Fibroblast of skin of abdomen (primary cell): ENCODE results near the gene LPIN1.
"Not testable (repeated sequence)": the region's sequence is repeated elsewhere in the genome, so short reads cannot be mapped to it uniquely, and the experiment has no call there.

Source experiments
- DNase-seq: peaks from one replicate; pipeline ENCODE4 v3.0.0-alpha.2; 2013

The LPIN1 gene

GRCh38 chr2:11811036-11811654 lies 64.7 kb downstream of the LPIN1 start:
- no peak for DNase-seq

DNA sequence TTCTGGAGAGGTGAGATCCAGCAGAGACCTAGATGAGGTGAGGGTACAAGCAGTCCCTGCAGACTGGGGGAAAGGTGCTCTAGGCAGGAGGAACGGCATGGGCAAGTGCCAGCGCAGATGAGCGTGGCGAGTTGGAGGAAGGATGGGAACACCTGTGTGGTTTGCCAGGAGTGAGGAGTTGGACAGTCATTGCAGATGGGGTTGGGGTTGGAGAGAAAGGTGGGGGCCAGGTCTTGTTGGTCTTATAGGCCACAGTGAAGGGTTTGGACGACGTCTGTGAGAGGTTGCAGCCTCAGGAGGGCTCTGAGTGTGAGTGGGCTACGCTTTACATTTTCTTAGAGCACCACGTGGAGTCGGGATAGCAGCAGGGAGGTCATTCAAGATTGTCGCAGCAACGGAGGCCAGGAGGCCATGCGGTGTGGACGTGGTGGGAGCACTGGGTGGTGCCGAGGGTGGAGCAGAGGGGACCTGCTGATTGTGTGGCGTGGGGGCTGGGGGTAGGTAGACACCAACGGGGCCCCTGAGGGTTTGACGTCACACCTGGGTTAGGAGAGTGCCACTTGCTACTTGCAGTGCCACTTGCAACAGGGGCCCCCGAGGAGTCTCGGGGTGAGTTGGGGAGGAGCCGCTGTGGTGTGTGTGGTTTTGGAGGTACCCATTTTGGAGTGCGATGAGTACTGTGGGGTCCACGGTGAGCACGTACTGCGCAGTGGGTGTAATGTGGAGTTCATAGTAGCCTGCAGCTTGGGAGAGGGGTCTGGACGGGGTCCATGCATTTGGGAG lies 66.2 kb downstream of the LPIN1 start:
- no peak for DNase-seq

GRCh38 chr2:11813345-11813744 lies 66.9 kb downstream of the LPIN1 start:
- not testable (repeated sequence) for DNase-seq

DNA sequence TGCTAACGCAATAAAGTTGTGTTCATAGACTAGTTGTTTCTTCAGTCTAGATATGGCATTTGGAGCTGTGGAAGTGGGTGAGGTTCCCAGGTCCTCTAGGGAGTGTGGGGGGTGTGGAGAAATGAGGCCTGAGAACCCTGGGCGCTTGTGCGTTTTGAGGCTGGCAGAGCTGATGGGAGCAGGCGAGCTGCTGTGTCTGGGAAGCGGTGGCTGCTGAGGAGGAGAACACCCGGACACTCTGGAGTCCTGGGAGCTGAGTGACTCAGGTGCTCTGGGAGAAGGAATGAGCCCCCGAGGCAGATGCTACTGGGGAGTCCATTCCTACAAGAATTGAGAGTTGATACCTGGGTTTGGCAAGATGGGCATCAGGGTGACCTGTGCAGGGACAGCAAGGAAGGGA lies 67.5 kb downstream of the LPIN1 start:
- no peak for DNase-seq

DNA sequence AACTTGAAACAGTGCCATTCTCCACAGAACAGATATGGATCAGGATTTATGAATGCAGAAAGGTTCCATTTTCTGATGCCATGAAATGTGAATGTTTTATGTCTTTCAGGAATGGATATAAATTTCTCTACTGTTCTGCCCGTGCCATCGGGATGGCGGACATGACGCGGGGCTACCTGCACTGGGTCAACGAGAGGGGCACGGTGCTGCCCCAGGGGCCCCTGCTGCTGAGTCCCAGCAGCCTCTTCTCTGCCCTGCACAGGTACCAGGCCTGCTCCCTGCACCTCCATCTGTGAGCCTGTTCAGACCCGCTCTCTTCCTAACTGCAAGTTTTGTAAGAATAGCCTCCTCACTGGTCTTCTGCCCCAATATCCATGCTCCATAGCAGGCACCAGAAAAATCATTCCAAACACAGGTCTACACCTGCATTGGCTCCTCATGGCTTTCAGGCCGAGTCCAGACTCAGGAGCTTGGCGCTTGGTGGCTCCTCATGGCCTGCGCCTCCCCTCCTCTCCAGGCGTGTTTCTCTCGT lies 68.6 kb downstream of the LPIN1 start:
- no peak for DNase-seq

GRCh38 chr2:11816935-11817334 lies 70.5 kb downstream of the LPIN1 start:
- not testable (repeated sequence) for DNase-seq

DNA sequence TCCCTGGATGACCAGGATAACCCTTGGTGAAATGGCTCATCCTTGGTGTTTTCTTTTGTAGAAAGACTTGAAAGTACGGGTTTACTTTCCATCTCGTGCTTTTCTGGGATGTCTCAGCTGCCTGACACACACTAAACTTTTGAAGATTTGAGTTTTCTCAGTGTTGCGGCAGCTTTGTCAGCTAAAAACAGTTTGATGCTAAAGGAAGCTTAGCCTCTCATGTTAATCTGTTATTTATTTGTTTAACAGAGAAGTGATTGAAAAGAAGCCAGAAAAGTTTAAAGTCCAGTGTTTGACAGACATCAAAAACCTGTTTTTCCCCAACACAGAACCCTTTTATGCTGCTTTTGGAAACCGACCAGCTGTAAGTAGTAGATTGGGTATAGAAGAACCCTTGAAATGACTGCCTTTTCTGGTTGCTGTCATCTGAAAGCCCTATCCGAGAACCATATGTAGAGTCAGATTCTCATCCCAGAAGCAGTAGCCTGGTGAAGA lies 72.8 kb downstream of the LPIN1 start:
- DNase-seq, result no peak

DNA sequence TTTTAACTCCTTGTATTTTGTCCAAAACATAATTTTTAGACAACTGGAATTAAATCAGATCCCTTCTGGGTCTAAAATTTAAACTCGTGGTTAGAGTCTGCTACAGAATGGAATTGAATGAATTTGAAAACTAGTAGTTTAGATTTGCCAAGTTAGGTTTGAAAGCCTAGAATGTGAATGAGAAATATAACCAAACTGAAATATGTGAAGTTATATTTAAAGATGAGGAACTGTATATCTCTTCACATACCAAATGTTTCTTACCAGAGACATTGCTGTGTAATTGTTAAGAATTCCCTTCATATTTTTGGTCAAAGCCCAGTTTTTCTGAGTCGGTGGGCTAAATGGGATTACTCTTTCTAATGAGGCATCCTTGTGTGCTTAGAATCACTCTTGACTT lies 74.2 kb downstream of the LPIN1 start:
- peak; percentile 46 for DNase-seq

DNA sequence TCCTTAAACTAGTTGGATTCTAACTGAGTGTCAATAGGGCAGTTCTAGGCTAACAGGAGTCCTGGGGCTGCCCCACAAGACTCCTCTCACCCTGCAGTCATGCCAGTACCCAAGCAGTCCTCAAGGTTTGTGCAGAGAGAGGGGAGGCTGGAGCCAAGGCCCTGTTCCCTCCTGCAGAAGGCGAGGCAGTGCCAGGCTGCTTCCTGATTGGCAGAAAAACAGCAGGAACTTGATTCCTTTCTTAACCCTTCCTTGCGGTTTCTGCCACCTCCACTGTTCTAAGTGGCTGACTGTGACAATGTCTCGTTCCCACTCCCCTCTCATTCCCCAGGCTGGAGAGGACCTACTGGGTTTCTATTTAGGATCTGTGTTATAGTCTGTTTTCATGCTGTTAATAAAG lies 75.3 kb downstream of the LPIN1 start:
- no peak for DNase-seq

DNA sequence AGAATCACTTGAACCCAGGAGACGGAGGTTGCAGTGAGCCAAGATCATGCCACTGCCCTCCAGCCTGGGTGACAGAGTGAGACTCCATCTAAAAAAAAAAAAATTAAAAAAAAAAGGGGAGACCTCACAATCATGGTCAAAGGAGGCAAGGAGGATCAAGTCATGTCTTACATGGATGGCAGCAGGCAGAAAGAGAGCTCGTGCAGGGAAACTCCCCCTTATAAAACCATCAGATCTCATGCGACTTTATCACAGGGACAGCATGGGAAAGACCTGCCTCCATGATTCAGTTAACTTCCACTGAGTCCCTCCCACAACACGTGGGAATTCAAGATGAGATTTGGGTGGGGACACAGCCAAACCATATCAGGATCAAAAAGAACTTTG lies 75.9 kb downstream of the LPIN1 start:
- not testable (repeated sequence) for DNase-seq

DNA sequence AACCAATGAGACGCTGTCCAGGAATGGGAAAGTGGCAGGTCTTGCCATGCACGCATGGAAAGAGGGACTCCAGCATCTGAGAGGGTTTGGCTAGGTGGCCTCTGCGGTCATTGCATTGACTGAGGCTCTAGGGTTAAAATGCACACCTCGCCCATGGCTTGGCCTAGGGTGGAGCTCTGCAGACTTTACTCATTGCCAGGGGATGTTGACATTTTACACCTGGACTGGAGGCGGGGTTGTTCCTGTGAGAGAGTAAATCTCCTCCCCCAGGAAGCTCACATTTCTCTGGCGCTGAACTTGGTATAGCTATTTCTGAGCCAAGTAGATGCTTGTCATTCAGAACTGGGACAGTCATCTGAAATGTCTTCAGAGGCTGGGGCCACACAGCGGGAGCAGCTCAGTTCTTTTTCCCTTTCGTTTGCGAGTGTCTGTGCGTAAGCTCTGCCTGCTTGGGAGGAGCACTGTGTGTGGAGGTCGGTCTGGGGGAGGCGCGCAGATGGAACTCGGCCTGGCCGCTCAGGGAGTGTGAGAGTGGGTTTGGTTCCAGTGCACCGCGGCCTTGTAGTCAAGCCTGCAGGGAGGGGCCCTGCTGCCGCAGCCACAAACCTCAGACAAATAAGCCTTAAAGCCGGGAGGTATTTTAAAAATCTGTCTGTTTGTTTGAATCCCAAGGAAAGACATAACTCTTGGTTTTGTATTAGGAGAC lies 76.5 kb downstream of the LPIN1 start:
- peak; percentile 77 for DNase-seq

DNA sequence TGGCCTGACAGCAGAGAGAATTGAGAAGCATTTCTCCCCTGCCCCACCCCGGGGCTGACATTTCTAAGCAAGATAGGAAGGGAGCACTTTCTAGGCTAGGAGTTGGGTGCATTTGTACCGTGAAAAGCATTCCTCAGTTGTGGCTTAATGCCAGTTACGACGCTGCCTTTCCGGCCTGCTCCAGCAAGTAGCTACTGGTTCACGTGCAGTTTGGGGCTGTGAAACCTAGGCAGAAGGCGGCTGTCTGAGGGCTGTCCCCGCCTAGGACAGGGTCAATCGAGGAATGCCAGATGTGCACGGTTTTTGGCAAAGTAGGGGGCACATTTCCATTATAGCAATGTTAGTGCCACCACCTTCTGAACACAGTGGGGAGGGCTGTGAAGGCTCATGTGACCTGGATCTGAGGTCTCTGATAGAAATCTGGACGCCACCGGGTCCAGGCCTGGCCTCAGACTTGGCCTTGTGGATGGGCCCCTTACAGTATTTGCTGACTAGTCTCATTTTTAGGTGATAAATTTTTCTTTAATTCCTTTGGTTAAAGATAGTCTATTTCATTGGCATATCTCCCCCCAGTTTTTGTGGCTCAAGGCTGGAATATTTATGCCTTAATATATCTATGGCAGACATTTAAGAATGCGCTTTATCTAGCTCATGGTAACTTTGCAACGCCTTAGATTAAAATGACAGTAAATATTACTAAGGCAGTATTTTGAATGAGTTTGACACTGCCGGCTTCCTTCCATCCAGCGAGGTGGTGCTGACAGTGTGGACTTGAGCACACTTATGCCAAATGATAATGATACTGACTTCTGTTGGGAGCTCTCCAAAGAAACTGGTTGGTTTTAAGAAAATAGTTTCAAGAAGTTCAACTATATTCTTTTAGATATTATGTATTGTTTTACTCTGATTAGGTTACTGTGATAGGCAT lies 78.7 kb downstream of the LPIN1 start:
- DNase-seq, result no peak

- DNase-seq, result peak; percentile 29
Observed at GRCh38 chr2:11827547-11827946, 81.1 kb downstream of the LPIN1 start.

- DNase-seq, result no peak
Observed at GRCh38 chr2:11828933-11829323, 82.5 kb downstream of the LPIN1 start.

- peak; percentile 55 for DNase-seq
Observed at GRCh38 chr2:11829324-11829946, 83.0 kb downstream of the LPIN1 start.

- DNase-seq, result peak; percentile 97
Observed at GRCh38 chr2:11829947-11830707, 83.7 kb downstream of the LPIN1 start.

DNA sequence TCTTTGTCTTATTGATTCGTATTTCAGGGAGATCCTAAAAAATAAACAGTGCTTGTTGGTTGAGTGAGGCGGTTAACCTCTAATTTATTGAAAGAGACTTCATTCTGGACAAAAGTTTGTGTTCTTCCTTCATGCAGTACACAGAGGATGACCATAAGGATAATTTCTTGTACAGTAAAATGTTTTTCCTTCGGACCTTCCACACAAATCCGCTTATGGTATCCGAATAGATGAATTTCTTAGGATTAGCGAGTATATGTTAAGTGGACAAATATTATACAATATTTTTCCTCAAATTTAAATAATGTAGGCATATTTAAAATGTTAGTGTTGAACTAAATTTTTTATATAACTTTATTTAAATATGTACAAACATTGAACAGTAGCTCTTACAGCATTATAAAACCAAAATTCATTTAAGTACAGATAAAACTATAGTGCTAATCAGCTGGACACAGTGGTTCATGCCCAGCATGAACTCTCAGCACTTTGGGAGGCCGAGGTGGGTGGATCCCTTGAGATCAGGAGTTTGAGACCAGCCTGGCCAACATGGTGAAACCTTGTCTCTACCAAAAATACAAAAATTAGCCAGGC lies 84.4 kb downstream of the LPIN1 start:
- no peak for DNase-seq

- DNase-seq, result no peak
Observed at GRCh38 chr2:11831415-11831814, 85.0 kb downstream of the LPIN1 start.

- DNase-seq, result no peak
Observed at GRCh38 chr2:11832531-11832930, 86.1 kb downstream of the LPIN1 start.

- peak; percentile 97 for DNase-seq
Observed at GRCh38 chr2:11833601-11834000, 87.2 kb downstream of the LPIN1 start.
